ENCODE results near the gene CDKN1C.
"Not testable (repeated sequence)": the region's sequence is repeated elsewhere in the genome, so short reads cannot be mapped to it uniquely, and the experiment has no call there.

CDKN1C gene

DNA sequence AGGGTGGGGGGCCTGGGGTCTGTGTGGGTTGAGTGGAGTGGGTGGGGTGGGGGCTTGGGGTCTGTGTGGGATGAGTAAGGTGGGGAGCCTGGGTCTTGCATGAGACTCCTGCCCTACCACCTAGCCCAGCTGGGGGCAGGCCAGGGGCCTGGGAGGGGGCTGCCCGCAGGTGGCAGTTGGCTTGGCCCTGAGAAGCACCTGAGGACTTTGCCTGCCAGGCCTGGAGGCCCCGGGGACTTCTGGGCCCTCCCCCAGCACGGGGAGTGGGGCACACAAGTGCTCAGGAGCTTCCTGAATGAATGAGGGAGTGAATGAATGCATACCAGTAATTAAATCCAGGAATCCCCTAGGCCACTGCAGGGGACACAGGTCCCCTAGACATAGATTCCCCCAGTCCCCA lies 37.1 kb upstream of the CDKN1C start:
- DNase-seq, result no peak

- no peak for DNase-seq
These were observed 36.3 kb upstream of the CDKN1C start for GRCh38 chr11:2921742-2922493.

DNA sequence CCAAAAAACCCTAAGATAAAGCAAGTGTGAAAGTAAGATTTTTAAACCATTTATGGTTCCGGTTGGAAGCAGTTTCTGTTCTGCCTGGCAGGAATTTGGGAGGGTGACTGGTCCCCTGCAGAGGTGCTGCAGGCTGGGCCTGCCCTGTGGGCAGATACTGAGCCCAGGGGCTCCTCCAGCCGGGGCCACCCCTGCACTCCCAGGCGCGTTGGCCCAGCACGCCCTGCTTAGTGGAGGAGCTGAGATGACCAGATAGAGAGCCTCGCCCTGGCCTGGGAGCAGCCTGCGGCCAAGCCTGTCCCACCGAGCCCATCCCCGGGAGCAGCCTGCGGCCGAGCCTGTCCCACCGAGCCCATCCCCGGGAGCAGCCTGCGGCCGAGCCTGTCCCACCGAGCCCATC lies 35.7 kb upstream of the CDKN1C start:
- DNase-seq, result no peak

DNA sequence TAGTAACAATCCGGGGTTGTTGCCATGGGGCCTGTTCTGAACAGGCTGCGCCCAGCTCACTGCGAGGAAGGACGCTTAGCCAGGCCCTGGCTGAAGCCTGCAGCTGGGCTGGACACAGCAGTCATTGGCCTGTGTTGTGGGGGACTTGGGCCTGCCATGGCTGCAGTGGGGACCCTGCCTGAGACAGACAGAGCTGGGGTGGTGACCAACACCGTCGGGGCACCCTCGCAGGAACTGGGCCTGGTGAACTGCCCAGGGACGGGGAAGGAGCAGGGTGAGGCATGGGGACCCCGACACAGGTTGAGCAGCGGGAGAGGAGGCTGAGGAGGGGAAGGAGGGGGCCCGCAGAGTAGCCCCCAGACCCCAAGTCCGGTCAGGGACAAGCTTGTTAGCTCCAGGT lies 34.8 kb upstream of the CDKN1C start:
- DNase-seq, result no peak

DNA sequence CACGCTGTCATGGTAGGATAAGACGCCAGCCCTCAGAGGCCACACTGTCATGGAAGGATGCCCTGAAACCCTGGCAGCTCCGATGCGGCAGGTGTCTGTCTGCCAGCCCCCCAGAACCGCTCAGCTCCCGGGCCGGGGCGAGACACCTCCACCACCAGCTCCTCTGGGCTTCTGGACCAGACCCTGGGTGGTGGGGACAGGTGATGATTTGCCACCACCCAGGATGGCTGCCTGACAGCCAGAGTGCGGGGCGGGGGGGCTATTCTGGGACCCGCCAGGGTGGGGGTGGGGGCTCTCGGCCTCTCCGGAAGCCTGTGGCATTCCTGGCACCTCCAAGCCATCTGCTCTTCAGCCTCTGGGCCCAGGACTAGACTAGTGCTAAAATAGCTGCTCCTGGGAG lies 34.3 kb upstream of the CDKN1C start:
- no peak for DNase-seq

GRCh38 chr11:2919188-2919587 lies 33.6 kb upstream of the CDKN1C start:
- DNase-seq, result no peak

GRCh38 chr11:2917842-2918490 lies 32.4 kb upstream of the CDKN1C start:
- DNase-seq, result no peak

DNA sequence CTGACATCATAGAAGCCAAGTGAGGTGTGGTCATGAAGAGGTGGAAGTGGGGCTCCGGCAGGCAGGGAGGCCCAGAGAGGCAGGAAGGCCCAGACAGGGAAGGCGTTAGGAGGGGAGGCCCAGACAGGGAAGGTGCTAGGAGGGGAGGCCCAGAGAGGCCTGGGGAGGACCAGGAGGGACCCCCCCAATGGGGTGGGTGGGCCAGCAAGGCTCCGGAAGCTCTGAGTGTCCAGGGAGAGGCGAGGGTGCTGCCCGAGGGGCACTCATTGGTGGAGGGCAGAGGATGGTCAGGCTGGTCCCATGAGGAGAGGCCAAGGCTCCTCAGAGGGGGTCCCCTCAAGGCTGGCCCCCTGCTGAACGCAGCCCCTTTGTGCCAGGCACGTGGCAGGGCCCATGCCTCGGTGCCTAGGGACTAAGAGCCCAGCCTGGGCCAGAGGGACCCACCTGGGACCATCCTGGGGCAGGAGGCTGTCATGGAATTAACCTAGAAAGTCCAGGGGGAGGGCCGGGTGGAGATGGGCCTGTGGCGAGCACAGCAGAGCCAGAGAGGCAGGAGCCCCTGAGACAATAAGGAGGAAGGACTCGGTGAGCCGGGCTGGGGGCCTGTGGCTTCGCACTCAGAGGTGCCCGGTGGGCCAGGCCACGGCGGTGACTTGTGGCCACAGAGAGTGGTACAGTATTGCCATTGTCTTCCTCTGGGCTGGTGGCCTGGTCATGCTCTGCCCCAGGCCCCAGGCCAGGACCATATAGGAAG lies 31.5 kb upstream of the CDKN1C start:
- DNase-seq, result no peak

DNA sequence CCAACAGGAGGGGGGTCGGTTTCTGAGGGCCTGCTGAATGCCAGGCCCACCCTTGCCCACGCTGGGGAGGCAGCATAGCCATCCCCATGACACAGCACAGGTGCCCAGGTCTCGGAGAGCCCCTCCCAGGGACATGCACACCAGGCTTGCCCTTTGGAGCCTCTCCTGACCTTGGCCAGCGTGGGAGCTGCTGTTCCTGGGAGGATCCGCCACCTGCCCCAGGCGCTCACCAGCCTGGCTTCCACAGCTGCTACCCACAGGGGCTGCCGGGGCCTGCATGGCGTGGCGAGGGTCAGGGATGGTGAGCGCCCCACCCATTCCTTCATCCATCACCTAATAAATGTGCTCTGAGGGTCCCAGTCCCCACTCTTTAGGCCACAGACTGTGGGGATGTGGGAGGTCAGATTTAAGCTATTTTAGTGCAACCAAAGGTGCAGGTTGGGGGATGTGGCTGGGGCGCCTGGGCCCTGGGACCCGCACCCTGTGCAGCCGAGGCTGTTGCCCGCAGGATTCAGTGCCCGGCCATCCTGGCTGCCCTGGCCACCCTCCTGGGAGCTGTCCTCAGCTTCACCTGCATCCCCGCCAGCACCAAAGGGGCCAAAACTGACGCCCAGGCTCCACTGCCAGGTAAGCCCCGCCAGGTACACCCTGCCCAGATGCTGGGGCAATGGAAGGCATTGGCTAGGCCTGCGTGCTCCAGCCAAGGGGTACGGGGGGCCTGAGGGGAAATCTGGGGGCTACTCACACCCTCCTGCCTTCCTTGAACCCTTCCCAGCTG lies 30.7 kb upstream of the CDKN1C start:
- no peak for DNase-seq

DNA sequence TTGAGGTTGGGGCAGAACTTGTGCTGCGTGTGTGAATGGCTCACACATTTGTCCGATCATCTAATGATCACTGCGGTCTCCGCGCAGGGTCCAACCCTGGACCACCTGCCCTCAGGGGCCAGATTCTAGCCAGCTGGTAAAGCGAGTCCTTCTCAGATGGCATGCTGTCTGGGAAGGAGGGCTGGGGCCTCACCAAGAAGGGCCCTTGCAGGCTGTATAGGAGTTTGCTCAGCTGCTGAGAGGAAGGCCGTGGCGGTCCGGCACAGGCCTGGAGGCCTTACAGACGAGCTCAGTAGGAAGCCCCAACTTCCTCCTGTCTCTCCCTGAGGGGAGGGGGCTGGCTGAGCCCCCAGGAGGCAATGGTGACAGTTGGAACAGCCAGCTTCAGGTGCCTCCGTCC lies 29.9 kb upstream of the CDKN1C start:
- no peak for DNase-seq

GRCh38 chr11:2914455-2915195 lies 29.1 kb upstream of the CDKN1C start:
- peak; percentile 42 for DNase-seq

DNA sequence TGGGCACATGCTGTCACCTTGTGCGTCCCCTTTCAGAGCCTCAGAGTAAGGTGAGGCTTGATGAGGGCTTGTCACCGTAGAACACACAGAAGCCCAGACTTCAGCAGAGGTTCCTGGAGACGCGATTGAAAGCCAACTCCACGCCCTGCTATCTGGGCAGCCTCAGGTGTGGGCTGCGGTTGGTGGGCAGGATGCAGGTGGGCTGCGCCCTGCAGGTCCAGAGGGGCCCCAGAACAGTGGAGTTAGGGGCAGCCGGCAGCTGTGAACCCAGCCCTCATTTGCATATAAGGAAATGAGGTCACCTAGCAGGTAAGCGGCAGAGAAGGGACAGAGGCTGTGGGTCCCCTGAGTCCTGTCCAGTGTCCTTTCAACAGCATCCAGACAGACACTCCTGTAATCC lies 28.2 kb upstream of the CDKN1C start:
- DNase-seq, result no peak

DNA sequence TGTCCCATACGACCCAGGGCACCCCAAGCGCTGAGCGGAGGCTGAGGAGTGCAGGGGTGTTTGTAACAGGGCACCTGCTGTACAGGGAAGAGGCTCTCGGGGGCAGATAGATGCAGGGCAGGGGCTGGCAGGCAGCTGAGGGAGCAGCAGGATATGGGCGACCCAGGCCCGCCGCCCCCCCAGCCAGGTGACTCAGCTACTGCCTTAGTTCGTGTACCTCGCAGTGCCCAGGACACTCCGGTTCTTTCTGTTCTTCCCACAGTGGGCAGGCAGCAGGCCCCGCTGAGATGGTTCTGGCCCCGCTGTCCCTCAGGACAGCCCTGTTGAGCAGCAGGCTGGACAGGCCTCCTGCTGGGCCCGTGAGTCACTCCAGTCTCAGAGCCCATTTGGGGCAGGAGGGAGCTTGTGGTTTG lies 27.4 kb upstream of the CDKN1C start:
- no peak for DNase-seq

DNA sequence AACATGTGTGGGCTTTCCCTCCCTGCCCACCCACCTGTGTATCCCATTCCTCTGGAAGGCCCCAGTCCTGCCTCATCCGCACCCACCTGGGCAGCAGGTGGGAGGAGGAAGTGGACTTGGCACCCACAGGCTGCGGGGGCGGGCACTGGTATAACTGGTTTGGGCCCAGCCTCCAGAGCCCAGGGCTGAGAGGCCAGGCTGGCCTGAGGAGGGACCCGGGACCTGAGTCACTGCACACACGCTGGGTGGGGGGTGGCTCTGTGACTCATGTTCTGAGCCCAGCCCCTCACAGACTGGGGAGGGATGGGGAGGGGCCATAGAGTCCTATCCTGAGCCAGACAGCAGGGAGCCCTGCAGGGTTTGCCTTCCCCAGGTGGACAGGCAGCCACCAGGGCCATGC lies 26.9 kb upstream of the CDKN1C start:
- no peak for DNase-seq

DNA sequence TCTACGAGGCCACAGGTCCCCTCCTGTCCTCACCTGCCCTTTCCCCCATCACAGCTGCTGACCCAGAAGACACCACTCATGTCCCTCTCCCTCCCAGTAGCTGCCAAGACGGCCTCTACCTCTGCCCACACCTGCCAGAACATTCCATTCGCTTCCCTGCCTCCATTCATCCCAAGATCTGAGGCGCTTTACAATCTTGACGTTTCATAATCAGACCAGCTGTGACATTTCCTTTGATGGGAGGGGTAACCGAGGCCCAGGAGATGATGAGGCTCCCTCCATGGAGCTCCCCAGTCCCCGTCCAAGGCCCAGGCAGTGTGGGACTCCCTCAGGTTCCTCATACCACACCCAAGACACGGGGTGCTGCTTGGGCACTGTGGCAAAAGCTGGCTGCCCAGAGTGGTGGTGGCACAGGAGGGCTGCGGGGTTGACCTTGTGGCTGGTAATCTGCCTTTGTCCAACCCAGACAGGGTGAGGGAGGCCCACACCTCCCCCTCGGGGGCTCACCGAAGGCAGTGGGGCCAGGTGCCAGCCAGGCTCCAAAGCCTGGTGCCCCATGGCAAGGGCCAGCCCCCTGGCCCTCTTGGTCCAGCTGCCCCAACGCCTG lies 26.3 kb upstream of the CDKN1C start:
- no peak for DNase-seq

DNA sequence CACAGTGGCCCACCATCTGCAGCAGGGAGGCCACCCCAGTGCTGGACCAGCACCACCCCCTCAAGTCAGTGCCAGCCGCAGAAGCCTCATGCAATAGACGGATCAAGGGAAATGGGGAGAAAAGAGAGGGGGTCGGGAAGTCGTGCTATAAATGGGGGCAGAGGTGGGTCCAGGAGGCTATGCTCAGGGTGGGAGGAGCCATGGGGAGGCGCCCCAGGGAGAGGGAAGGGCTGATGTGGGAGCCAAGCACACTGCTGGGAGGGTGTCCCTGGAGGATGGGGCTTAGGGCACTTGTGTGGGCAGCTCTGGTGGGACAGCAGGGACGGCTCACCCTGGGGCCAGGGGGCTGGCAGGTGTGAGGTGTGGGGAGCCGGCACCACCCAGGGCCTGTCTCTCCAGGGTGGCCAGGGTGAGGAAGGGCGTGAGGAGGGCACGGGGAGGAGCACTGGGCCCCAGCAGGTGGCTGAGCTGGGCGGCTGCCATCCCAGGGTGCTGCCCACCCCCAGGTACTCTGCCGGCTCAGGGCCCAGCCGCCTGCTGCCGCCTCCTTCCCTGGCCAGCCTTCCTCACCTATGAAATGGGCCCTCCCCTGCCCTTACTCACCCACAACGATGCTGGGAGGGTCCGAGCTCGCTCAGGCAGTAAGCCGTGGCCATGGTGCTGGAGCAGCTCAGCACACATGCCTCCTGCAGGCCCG lies 25.7 kb upstream of the CDKN1C start:
- no peak for DNase-seq

GRCh38 chr11:2910401-2910955 lies 24.9 kb upstream of the CDKN1C start:
- DNase-seq, result no peak

GRCh38 chr11:2909133-2909902 lies 23.7 kb upstream of the CDKN1C start:
- no peak for DNase-seq

DNA sequence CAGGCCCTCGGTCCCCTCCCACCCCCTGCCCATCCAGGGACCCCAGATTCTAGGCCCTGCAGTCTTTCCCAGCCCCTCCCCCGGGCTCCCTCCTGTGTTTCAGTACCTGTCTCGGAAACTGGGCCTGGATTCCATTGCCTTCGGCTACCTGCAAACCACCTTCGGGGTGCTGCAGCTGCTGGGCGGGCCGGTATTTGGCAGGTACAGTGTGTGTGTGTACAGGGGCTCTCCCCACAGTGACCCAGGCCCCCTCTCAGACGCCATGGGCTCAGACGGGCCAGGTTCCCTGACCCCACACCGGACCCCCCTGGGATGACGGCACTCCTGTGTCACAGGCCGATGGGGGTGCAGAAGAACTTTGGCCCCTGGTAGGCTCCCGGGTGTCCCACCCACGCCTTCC lies 22.6 kb upstream of the CDKN1C start:
- no peak for DNase-seq

GRCh38 chr11:2905299-2905698 lies 19.7 kb upstream of the CDKN1C start:
- not testable (repeated sequence) for DNase-seq

All from hematopoietic multipotent progenitor cell treated with erythropoietin and hydrocortisone succinate and interleukin-3 and kit ligand, for 6 days (in vitro differentiated cells).